ENCODE data around the gene ANKRD33B. TPM values are rescaled to one million over a fixed set of nuclear protein-coding genes. Genes with fewer than 3 reads are reported as not detected.

ANKRD33B gene
- total RNA-seq, 1 donor from 2014 or later, result 170 TPM

DNA sequence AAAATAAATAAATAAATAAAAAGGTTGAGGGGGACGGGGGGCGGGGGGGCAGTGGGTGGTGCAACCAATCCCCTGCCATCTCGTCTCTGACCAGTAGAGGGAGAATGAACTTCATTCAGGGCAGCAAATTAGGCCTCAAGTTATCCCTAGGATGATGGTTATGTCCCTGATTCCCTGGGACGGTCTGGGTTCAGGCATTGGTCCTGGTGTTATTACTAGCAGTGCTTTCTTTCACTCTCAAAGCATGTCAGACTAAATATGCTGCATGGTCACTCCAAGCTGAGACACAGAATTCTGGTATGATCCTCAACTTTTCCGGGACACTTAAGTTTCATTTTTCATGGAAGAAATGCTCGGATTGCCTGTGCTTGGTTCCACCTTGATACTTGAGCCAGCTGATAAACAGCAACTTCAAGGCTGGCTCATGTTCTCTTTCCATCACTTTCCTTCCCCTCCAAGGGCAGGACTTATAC lies 137.7 kb downstream of the ANKRD33B start:
- Mint-ChIP-seq H3K27ac (no peak overlapping the region), H3K36me3 (ENCODE audit: low read depth) (peaks cover 7% of the 10 kb centered on the region), H3K9me3 (no peaks in the 10 kb centered on the region), H3K4me1 (peaks cover 58% of the 10 kb centered on the region), H3K27me3 (no peaks in the 10 kb centered on the region), H3K4me3 (no peak overlapping the region)
- CTCF ChIA-PET, result interaction anchor here (1.0 to 2.1 kb wide), 10 partner anchors 12 to 251 kb away, joined by 3 to 8 read pairs (median 4); no protein-coding TSS in a partner anchor
- ATAC-seq (ENCODE audit: low read depth), result peak; percentile 26
- POLR2A ChIA-PET, result interaction anchor here (0.6 kb wide), 2 partner anchors 137 to 275 kb away, joined by 3 to 4 read pairs; no protein-coding TSS in a partner anchor
- intact Hi-C loops (cut with micrococcal nuclease), result loop anchor here (2.0 to 5.0 kb wide), 3 partner anchors 15 to 139 kb away; partner anchors contain the start of gene ANKRD33B
- DNase-seq, result no peak
- TF ChIP-seq, protein P1, sequence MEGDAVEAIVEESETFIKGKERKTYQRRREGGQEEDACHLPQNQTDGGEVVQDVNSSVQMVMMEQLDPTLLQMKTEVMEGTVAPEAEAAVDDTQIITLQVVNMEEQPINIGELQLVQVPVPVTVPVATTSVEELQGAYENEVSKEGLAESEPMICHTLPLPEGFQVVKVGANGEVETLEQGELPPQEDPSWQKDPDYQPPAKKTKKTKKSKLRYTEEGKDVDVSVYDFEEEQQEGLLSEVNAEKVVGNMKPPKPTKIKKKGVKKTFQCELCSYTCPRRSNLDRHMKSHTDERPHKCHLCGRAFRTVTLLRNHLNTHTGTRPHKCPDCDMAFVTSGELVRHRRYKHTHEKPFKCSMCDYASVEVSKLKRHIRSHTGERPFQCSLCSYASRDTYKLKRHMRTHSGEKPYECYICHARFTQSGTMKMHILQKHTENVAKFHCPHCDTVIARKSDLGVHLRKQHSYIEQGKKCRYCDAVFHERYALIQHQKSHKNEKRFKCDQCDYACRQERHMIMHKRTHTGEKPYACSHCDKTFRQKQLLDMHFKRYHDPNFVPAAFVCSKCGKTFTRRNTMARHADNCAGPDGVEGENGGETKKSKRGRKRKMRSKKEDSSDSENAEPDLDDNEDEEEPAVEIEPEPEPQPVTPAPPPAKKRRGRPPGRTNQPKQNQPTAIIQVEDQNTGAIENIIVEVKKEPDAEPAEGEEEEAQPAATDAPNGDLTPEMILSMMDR (IDR thresholded peaks at IDR 0.05), result no peak

DNA sequence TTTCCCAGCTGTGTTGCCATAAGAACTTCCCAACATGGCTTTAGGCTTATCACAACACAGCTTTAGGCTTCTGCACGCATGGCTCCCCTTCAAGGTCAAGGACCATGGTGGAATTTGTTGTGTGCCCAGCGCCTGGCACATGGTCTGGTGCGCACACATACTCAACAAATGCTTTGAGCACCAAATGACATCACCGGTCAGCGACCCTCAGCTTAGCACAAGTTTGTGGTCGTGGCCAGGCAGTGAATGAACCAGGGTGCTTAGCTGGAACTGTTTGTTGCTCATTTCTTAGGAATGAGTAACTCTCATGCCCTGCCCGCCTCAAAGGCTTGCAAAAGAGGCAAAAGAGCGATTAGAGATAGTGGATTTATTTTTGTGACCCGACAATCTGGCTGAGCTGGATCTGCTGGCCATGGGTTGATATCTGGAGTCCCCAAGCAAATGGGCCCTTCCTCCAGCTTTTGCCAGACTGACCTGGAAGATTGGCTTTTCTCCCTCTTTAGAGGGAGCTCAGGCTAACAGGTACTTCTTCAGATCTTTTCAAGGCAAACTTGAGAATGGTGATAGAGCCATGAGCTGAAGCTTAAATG lies 138.3 kb downstream of the ANKRD33B start:
- intact Hi-C loops (cut with micrococcal nuclease), result loop anchor here (5.0 kb wide), 1 partner anchor 140 kb away; the partner anchor contains the start of gene ANKRD33B
- ATAC-seq (ENCODE audit: low read depth), result no peak
- no peak for DNase-seq
- no peak overlapping the region for H3K27ac Mint-ChIP-seq
- H3K27me3 Mint-ChIP-seq, result no peaks in the 10 kb centered on the region
- H3K9me3 Mint-ChIP-seq, result no peaks in the 10 kb centered on the region
- TF ChIP-seq, protein P1 (IDR thresholded peaks at IDR 0.05), result no peak
- CTCF ChIA-PET, result interaction anchor here (1.0 to 2.1 kb wide), 11 partner anchors 13 to 254 kb away, joined by 3 to 8 read pairs (median 4); no protein-coding TSS in a partner anchor
- POLR2A ChIA-PET, result interaction anchor here (0.6 kb wide), 1 partner anchor 138 kb away, joined by 4 read pairs; no protein-coding TSS in a partner anchor
- no peak overlapping the region for H3K4me3 Mint-ChIP-seq
- H3K4me1 Mint-ChIP-seq, result peaks cover 58% of the 10 kb centered on the region
- H3K36me3 Mint-ChIP-seq (ENCODE audit: low read depth), result peaks cover 7% of the 10 kb centered on the region

DNA sequence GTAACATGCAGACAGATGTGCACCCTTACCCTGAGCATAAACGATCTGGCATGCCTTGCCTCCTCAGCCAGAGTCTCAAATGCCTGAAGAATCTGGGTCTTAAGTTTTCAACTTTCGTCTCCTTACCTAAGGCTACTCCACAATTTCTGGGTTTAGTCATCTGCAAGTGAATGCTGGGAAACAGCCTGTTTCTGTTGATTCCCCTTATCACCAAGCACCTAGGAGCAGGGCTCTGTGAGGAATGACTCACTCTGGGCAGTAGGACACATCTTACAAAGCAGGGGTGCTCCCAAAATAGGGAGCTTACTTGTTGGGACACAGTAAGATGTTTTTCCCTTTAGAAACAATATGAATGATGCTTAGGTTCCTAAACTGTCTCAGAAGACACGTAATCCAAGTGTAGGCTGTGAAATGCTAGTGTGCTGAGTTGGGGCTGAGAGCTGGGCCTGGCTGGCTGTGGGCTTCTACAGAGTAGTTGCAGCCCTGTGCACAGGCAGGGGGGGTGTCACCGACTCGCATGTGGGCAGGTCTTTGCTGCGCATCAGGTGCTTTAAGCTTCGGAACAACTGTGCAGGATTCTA lies 139.1 kb downstream of the ANKRD33B start:
- no peak for DNase-seq
- Mint-ChIP-seq H3K36me3 (ENCODE audit: low read depth) (peaks cover 9% of the 10 kb centered on the region), H3K4me3 (no peak overlapping the region), H3K4me1 (peaks cover 61% of the 10 kb centered on the region), H3K27me3 (no peaks in the 10 kb centered on the region), H3K27ac (no peak overlapping the region), H3K9me3 (no peaks in the 10 kb centered on the region)
- POLR2A ChIA-PET, result interaction anchor here (0.6 kb wide), 1 partner anchor 59 kb away, joined by 3 read pairs; no protein-coding TSS in a partner anchor
- TF ChIP-seq, protein P1 (IDR thresholded peaks at IDR 0.05), result no peak
- ATAC-seq (ENCODE audit: low read depth), result no peak
- CTCF ChIA-PET, result interaction anchor here (1.0 to 2.1 kb wide), 10 partner anchors 13 to 1321 kb away, joined by 3 to 8 read pairs (median 4); no protein-coding TSS in a partner anchor
- intact Hi-C loops (cut with micrococcal nuclease), result loop anchor here (5.0 kb wide), 1 partner anchor 141 kb away; the partner anchor contains the start of gene ANKRD33B

DNA sequence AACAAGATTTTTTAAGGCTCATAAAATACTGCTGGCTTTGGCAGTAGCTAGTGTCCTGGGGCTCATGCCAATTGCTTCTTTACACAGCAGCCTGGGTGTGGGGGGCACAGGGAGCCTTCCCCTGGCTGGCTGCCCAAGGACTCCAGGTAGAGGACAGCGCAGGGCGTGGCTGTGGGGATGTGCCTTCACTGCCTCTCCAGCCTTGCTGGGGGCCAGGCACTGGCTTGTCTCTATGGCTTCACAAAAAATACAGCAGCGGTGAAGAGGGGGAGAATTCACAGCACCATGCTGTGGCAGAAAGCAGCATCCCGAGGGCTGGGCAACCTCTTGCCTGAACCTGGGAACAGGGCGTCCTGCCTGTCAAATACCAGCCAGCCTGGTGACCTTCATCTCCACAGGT lies 139.8 kb downstream of the ANKRD33B start:
- H3K9me3 Mint-ChIP-seq, result no peaks in the 10 kb centered on the region
- intact Hi-C loops (cut with micrococcal nuclease), result loop anchor here (5.0 kb wide), 1 partner anchor 141 kb away; the partner anchor contains the start of gene ANKRD33B
- no peaks in the 10 kb centered on the region for H3K27me3 Mint-ChIP-seq
- DNase-seq, result no peak
- TF ChIP-seq, protein P1 (IDR thresholded peaks at IDR 0.05), result no peak
- POLR2A ChIA-PET, result interaction anchor here (0.6 kb wide), 1 partner anchor 60 kb away, joined by 3 read pairs; no protein-coding TSS in a partner anchor
- H3K4me1 Mint-ChIP-seq, result peaks cover 59% of the 10 kb centered on the region
- H3K36me3 Mint-ChIP-seq (ENCODE audit: low read depth), result peaks cover 9% of the 10 kb centered on the region
- no peak for ATAC-seq (ENCODE audit: low read depth)
- H3K4me3 Mint-ChIP-seq, result no peak overlapping the region
- H3K27ac Mint-ChIP-seq, result no peak overlapping the region
- CTCF ChIA-PET, result interaction anchor here (1.3 to 2.1 kb wide), 2 partner anchors 29 to 1320 kb away, joined by 3 to 8 read pairs; no protein-coding TSS in a partner anchor

Measured in activated B cell treated with CpG ODN at 0.5 μM for 24 hours (primary cell).